IMR-90 (cell line): ENCODE measurements around the gene DHX34. TPM values are rescaled to one million over a fixed set of nuclear protein-coding genes. Genes with fewer than 3 reads are reported as not detected.

Source experiments
- ATAC-seq: fragments of 200-7000 bp; cut with Tn5 transposase; 2 replicates; pipeline ENCODE4 v1.9.1; 2020; ENCODE audit warnings: low read depth, mild to moderate bottlenecking, moderate library complexity
- BruUV-seq: library from RNA; stranded (reverse); fragments of 400-500 nt; replicated peaks from 2 replicates; lab custom pipeline; 2021; lab: Mats Ljungman, UMichigan
- CTCF ChIA-PET: fragments of 300-600 bp; formaldehyde crosslinking; extraction: SDS; loops from one replicate; lab custom pipeline; 2021; ENCODE audit warnings: antibody characterized with exemption; lab: Yijun Ruan, JAX
- POLR2A ChIA-PET: fragments of 300-600 bp; sonication (Branson Sonifier 250); formaldehyde crosslinking; loops from one replicate; lab custom pipeline; 2022; ENCODE audit warnings: antibody characterized with exemption; ENCODE audit not compliant: unreplicated experiment; lab: Charles Lee
- DNase-seq: peaks from one replicate; pipeline ENCODE4 v3.0.0; 2013
- H2AFZ ChIP-seq: replicated peaks from 2 replicates; pipeline ENCODE3; 2013; ENCODE audit warnings: low read length, mild to moderate bottlenecking; ENCODE audit not compliant: poor library complexity
- H2AK5ac ChIP-seq: 2 replicates; pipeline ENCODE4 v1.6.1; 2013; ENCODE audit warnings: low read depth, low read length, inconsistent platforms
- H2AK9ac ChIP-seq: replicated peaks from 2 replicates; pipeline ENCODE3; 2013; ENCODE audit warnings: mild to moderate bottlenecking, low read depth, low read length, moderate library complexity; ENCODE audit not compliant: poor library complexity
- H2BK120ac ChIP-seq: 2 replicates; pipeline ENCODE4 v1.6.1; 2013; ENCODE audit warnings: low read depth, low read length, inconsistent platforms
- H2BK15ac ChIP-seq: 3 replicates; pipeline ENCODE4 v1.6.1; 2013; ENCODE audit warnings: low read depth, low read length, inconsistent platforms
- H2BK20ac ChIP-seq: 2 replicates; pipeline ENCODE4 v1.6.1; 2013; ENCODE audit warnings: low read depth, mild to moderate bottlenecking, inconsistent platforms, low read length, moderate library complexity
- H2BK5ac ChIP-seq: 2 replicates; pipeline ENCODE4 v1.6.1; 2013; ENCODE audit warnings: mild to moderate bottlenecking, low read depth, low read length, inconsistent platforms; ENCODE audit not compliant: poor library complexity, severe bottlenecking
- H3K14ac ChIP-seq: replicated peaks from 2 replicates; pipeline ENCODE4 v1.6.1; 2013; ENCODE audit warnings: low read depth, low read length, inconsistent platforms
- H3K18ac ChIP-seq: 2 replicates; pipeline ENCODE4 v1.6.1; 2013; ENCODE audit warnings: low read depth, low read length, control low read depth
- H3K23ac ChIP-seq: 2 replicates; pipeline ENCODE4 v1.6.1; 2013; ENCODE audit warnings: low read depth, low read length, inconsistent platforms
- H3K27ac ChIP-seq: 2 replicates; pipeline ENCODE4 v1.5.1; 2013; ENCODE audit warnings: mild to moderate bottlenecking, control low read depth, low read length; ENCODE audit not compliant: insufficient read depth
- H3K27me3 ChIP-seq: 2 replicates; pipeline ENCODE4 v1.6.1; 2013; ENCODE audit warnings: low read length; ENCODE audit not compliant: control insufficient read depth, insufficient read depth
- H3K36me3 ChIP-seq: 2 replicates; pipeline ENCODE4 v1.6.1; 2013; ENCODE audit warnings: low read length, mixed read lengths; ENCODE audit not compliant: control insufficient read depth, insufficient read depth
- H3K4ac ChIP-seq: 2 replicates; pipeline ENCODE4 v1.6.1; 2013; ENCODE audit warnings: low read depth, low read length, inconsistent platforms
- H3K4me1 ChIP-seq: 2 replicates; pipeline ENCODE4 v1.6.1; 2013; ENCODE audit warnings: low read length, mixed read lengths; ENCODE audit not compliant: control insufficient read depth, insufficient read depth
- H3K4me2 ChIP-seq: 2 replicates; pipeline ENCODE4 v1.6.1; 2013; ENCODE audit warnings: low read depth, mild to moderate bottlenecking, control low read depth, low read length, moderate library complexity
- H3K4me3 ChIP-seq: 2 replicates; pipeline ENCODE4 v1.5.1; 2013; ENCODE audit warnings: low read depth, mild to moderate bottlenecking, control low read depth, low read length, moderate library complexity; ENCODE audit not compliant: insufficient read depth
- H3K56ac ChIP-seq: 2 replicates; pipeline ENCODE4 v1.6.1; 2013; ENCODE audit warnings: low read length, inconsistent platforms; ENCODE audit not compliant: insufficient read depth; ENCODE audit errors: extremely low read depth
- H3K79me1 ChIP-seq, 2 experiments: 2 replicates each; pipeline ENCODE4 v1.6.1; 2013; ENCODE audit warnings: low read length in 2 of 2, inconsistent platforms in 1 of 2, low read depth in 1 of 2
- H3K9ac ChIP-seq: 2 replicates; pipeline ENCODE4 v1.6.1; 2013; ENCODE audit warnings: low read depth, low read length, control low read depth
- H3K9me1 ChIP-seq: 2 replicates; pipeline ENCODE4 v1.6.1; 2013; ENCODE audit warnings: low read length, inconsistent platforms; ENCODE audit not compliant: insufficient read depth
- H3K9me3 ChIP-seq: 2 replicates; pipeline ENCODE4 v1.6.1; 2013; ENCODE audit warnings: low read length; ENCODE audit not compliant: control insufficient read depth, insufficient read depth
- H4K20me1 ChIP-seq: 2 replicates; pipeline ENCODE4 v1.6.1; 2013; ENCODE audit warnings: low read length, inconsistent platforms; ENCODE audit not compliant: insufficient read depth
- H4K5ac ChIP-seq: 2 replicates; pipeline ENCODE4 v1.6.1; 2013; ENCODE audit warnings: mild to moderate bottlenecking, low read depth, low read length, control low read depth
- H4K8ac ChIP-seq, 2 experiments: 2 replicates each; pipeline ENCODE4 v1.6.1; 2013; ENCODE audit warnings: low read depth in 2 of 2, low read length in 2 of 2, control low read depth in 1 of 2, inconsistent platforms in 1 of 2
- H4K91ac ChIP-seq: 2 replicates; pipeline ENCODE4 v1.6.1; 2013; ENCODE audit warnings: low read depth, low read length, inconsistent platforms; ENCODE audit not compliant: insufficient read depth
- CEBPB ChIP-seq: IDR thresholded peaks from 2 replicates; pipeline ENCODE4 v1.6.1; 2012; ENCODE audit warnings: low read depth, low read length, improper control_type of control experiment
- FOS ChIP-seq: fragments of 150-350 bp; IDR thresholded peaks from 2 replicates; pipeline ENCODE4 v1.6.1; 2016; ENCODE audit warnings: low read depth, low read length
- MAFK ChIP-seq: IDR thresholded peaks from 2 replicates; pipeline ENCODE4 v1.6.1; 2012; ENCODE audit warnings: low read depth, low read length, improper control_type of control experiment
- MXI1 ChIP-seq: IDR thresholded peaks from 2 replicates; pipeline ENCODE4 v1.6.1; 2012; ENCODE audit warnings: low read depth, mild to moderate bottlenecking, low read length, moderate library complexity, borderline replicate concordance
- NFE2L2 ChIP-seq: fragments of 150-350 bp; IDR thresholded peaks from 2 replicates; pipeline ENCODE4 v1.6.1; 2016; ENCODE audit warnings: low read depth, mild to moderate bottlenecking, low read length
- WGBS, 2 experiments: methylation state at CpG; one replicate each; pipeline versions ENCODE4 v1.1.5 to v1.1.7; 2013; ENCODE audit warnings: missing lambda C conversion rate in 2 of 2; ENCODE audit not compliant: insufficient read length in 1 of 2; ENCODE audit errors: extremely low coverage in 2 of 2; 5-methylcytosine and 5-hydroxymethylcytosine counted together
- dilution Hi-C: fragments of 300-500 bp; cut with HindIII; formaldehyde crosslinking; loops from one replicate; pipeline ENCODE4 v1.14.3; 2018; ENCODE audit warnings: low sequenced_read_pairs; ENCODE audit not compliant: unreplicated experiment
- in situ Hi-C: fragments of 300-500 bp; cut with MboI; formaldehyde crosslinking; loops from 3 replicates; pipeline ENCODE4 v1.14.3; 2019; ENCODE audit warnings: low sequenced_read_pairs, inconsistent platforms, mixed read lengths
- intact Hi-C: fragments of 100-400 bp; cut with micrococcal nuclease; formaldehyde crosslinking; loops from 2 replicates; pipeline ENCODE4 v1.10.0; 2022
- polyA plus RNA-seq, 3 experiments: library from polyadenylated mRNA; depleted of rRNA; stranded (reverse); fragments of >200 nt; gene quantifications; 2 replicates each; pipeline ENCODE4 v1.2.3, GENCODE V29; 2012; ENCODE audit warnings: low replicate concordance in 1 of 3
- total RNA-seq: library from RNA; depleted of rRNA; stranded (reverse); fragments of >200 nt; gene quantifications from 2 replicates; pipeline ENCODE4 v1.2.3, GENCODE V29; 2012
- TF ChIP-seq, protein P1 (sequence below): fragments of 150-350 bp; IDR thresholded peaks from 2 replicates; pipeline ENCODE4 v1.6.1; 2017; ENCODE audit warnings: mild to moderate bottlenecking, antibody characterized with exemption, low read length, low read depth
- TF ChIP-seq, protein P2 (sequence below): conservative IDR thresholded peaks from 2 replicates; pipeline ENCODE4 v1.5.1; 2012; ENCODE audit warnings: mild to moderate bottlenecking, low read depth, low read length, improper control_type of control experiment
- TF ChIP-seq, protein P3 (sequence below): fragments of 150-350 bp; IDR thresholded peaks from 2 replicates; pipeline ENCODE4 v1.6.1; 2016; ENCODE audit warnings: low read depth, mild to moderate bottlenecking, low read length, moderate library complexity, borderline replicate concordance

DHX34 gene
- total and polyA plus RNA-seq, 2 of the 4 experiments (the other 2 are of a cell fraction), result 4.5 to 13.7 TPM

DNA sequence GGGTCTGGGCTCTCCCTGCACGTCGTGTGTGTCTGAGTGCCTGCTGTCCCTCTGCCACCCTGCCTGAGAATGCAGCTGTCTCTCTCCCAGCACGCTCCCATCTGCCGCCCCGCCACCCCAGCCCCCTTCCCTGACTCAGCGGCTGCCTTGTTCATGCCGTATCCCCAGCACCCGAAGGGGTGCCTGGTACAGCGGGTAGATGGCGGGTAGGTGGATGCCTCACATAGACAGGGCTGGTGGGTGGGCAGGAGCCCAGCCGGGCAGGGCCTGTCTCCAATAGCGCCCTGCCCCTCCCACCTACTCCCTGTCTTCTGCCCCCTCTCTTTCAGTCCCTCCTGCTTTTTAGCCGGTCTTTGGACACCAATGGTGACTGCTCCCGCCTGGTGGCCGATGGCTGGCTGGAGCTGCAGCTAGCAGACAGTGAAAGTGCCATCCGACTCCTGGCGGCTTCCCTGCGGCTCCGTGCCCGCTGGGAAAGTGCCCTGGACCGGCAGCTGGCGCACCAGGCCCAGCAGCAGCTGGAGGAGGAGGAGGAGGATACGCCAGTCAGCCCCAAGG lies 30.3 kb downstream of the DHX34 start:
- ChIA-PET CTCF (no interaction called here), POLR2A (no interaction called here)
- DNase-seq (no peak), ATAC-seq (no peak)
- Histone ChIP-seq H2AK9ac (no peak overlapping the region), H3K4me1 (no peaks in the 10 kb centered on the region), H4K20me1 (0 out of 2 replicates have a peak, but pooled peaks cover 7% of the 10 kb centered on the region), H2BK20ac (no peak overlapping the region), H2BK5ac (no peak overlapping the region), H2AFZ (no peak overlapping the region), H2AK5ac (no peak overlapping the region), H3K4me3 (no peak overlapping the region), H2BK120ac (no peak overlapping the region), H3K36me3 (peaks cover 69% of the 10 kb centered on the region), H4K5ac (no peak overlapping the region), H3K4ac (no peak overlapping the region), H3K9me3 (no peaks in the 10 kb centered on the region), H2BK15ac (no peak overlapping the region), H4K91ac (no peak overlapping the region), H3K14ac (no peak overlapping the region), H3K23ac (no peak overlapping the region), H3K9ac (no peak overlapping the region), H3K4me2 (no peak overlapping the region), H3K18ac (no peak overlapping the region), H3K27ac (no peak overlapping the region), H3K79me1 (no peaks in the 10 kb centered on the region; a peak in 1 of 4 replicates), H4K8ac (no peak overlapping the region), H3K27me3 (no peaks in the 10 kb centered on the region), H3K9me1 (no peaks in the 10 kb centered on the region), H3K56ac (no peak overlapping the region)
- WGBS, 2 experiments, result 96% methylated on average over 5 of the region's 23 CpGs; no CpG with 5 or more reads in 1 of the 2 experiments
- in situ Hi-C loops (no loop called here), dilution Hi-C loops (no loop called here), intact Hi-C loops (no loop called here)
- no TSS peak for BruUV-seq
- TF ChIP-seq CEBPB (no peak), NFE2L2 (no peak), MAFK (no peak), MXI1 (no peak), FOS (no peak)
- TF ChIP-seq, protein P1, sequence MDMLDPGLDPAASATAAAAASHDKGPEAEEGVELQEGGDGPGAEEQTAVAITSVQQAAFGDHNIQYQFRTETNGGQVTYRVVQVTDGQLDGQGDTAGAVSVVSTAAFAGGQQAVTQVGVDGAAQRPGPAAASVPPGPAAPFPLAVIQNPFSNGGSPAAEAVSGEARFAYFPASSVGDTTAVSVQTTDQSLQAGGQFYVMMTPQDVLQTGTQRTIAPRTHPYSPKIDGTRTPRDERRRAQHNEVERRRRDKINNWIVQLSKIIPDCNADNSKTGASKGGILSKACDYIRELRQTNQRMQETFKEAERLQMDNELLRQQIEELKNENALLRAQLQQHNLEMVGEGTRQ, result no peak
- TF ChIP-seq, protein P2, sequence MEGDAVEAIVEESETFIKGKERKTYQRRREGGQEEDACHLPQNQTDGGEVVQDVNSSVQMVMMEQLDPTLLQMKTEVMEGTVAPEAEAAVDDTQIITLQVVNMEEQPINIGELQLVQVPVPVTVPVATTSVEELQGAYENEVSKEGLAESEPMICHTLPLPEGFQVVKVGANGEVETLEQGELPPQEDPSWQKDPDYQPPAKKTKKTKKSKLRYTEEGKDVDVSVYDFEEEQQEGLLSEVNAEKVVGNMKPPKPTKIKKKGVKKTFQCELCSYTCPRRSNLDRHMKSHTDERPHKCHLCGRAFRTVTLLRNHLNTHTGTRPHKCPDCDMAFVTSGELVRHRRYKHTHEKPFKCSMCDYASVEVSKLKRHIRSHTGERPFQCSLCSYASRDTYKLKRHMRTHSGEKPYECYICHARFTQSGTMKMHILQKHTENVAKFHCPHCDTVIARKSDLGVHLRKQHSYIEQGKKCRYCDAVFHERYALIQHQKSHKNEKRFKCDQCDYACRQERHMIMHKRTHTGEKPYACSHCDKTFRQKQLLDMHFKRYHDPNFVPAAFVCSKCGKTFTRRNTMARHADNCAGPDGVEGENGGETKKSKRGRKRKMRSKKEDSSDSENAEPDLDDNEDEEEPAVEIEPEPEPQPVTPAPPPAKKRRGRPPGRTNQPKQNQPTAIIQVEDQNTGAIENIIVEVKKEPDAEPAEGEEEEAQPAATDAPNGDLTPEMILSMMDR, result no peak
- TF ChIP-seq, protein P3, sequence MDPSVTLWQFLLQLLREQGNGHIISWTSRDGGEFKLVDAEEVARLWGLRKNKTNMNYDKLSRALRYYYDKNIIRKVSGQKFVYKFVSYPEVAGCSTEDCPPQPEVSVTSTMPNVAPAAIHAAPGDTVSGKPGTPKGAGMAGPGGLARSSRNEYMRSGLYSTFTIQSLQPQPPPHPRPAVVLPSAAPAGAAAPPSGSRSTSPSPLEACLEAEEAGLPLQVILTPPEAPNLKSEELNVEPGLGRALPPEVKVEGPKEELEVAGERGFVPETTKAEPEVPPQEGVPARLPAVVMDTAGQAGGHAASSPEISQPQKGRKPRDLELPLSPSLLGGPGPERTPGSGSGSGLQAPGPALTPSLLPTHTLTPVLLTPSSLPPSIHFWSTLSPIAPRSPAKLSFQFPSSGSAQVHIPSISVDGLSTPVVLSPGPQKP, result no peak
